ENCODE results near the gene ZNF341. TPM values are rescaled to one million over a fixed set of nuclear protein-coding genes. Genes with fewer than 3 reads are reported as not detected.

ZNF341 gene
- total and polyA plus RNA-seq, 9 of the 15 experiments (the other 6 are each of a cell fraction or from before 2014, with no cell fraction given): 0.08 to 2.6 (median 1.0) TPM

DNA sequence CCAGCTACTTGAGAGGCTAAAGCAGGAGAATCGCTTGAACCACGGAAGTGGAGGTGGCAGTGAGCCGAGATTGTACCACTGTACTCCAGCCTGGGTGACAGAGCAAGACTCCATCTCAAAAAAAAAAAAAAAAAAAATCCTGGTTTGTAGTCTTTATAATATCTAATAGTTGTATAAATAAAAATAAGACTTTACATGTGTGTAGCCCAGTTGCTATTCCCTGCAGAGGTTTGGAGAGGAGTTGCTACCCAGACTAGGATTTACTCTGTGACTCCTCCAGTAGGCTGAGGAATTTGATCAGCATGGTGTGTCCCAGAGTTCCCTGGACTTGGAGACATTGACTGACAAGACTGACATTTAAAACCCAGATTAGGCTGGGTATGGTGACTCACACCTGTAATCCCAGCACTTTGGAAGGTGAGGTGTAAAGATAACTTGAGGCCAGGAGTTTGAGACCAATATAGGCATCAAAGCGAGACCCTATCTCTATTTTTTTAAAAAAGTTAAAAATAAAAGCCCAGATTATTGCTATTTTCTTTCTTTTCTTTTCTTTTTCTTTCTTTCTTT lies 89.6 kb downstream of the ZNF341 start:
- H3K9me1 ChIP-seq (ENCODE audit: control insufficient read depth, insufficient read depth, low read length): no peaks in the 10 kb centered on the region
- H3K4me1 ChIP-seq (replicated peaks in 1 of 2; ENCODE audit: control insufficient read depth in 2 of 2, insufficient read depth in 2 of 2, low read length in 2 of 2): peaks cover 0 to 3% of the 10 kb centered on the region in 2 experiments; a peak in 3 of 5 replicates
- ChIA-PET CTCF (ENCODE audit: low intra/inter-chr PET ratio) (no interaction called here), POLR2A (no interaction called here)
- H3K27me3 ChIP-seq (ENCODE audit: control insufficient read depth in 2 of 2, insufficient read depth in 2 of 2, low read length in 2 of 2): no peaks in the 10 kb centered on the region
- H2AFZ ChIP-seq (ENCODE audit: low read depth, low read length): no peak overlapping the region
- in situ Hi-C loops (cut with MboI) (no loop called here), intact Hi-C loops (cut with micrococcal nuclease) (no loop called here)
- H3K9me3 ChIP-seq (replicated peaks; ENCODE audit: control insufficient read depth, insufficient read depth, low read depth, low read length): no peaks in the 10 kb centered on the region
- peaks cover 71% of the 10 kb centered on the region; the same call in 2 of the 3 replicates for H3K79me2 ChIP-seq (ENCODE audit: control insufficient read depth, insufficient read depth, low read length)
- H3K4me2 ChIP-seq (ENCODE audit: insufficient read depth, low read length): no peak overlapping the region
- BruUV-seq (replicated peaks): no TSS peak
- no peaks in the 10 kb centered on the region for H3K36me3 ChIP-seq (ENCODE audit: control insufficient read depth, insufficient read depth, low read length)
- FAIRE-seq (no peak), DNase-seq (ENCODE audit: extremely low read depth in 1 of 4, low spot score in 3 of 4) (peak in 1 of 4 experiments; percentile 43), ATAC-seq (peak; percentile 56)
- 62% methylated on average over 3 of the region's 4 CpGs for WGBS (ENCODE audit: insufficient coverage, low coverage, missing lambda C conversion rate)
- H3K9ac ChIP-seq (ENCODE audit: insufficient read depth in 1 of 2, low read depth in 2 of 2, low read length in 2 of 2): no peak overlapping the region
- H3K27ac ChIP-seq (ENCODE audit: extremely low read depth, low read depth, low read length): no peak overlapping the region
- peaks cover 12% of the 10 kb centered on the region for H4K20me1 ChIP-seq (replicated peaks; ENCODE audit: control insufficient read depth, insufficient read depth, low read length)
- H3K4me3 ChIP-seq: no peak overlapping the region
- TF ChIP-seq KDM2B (CRISPR knock-in tag; IDR thresholded peaks at IDR 0.05) (no peak), ZNF253 (CRISPR knock-in tag; conservative IDR thresholded peaks at IDR 0.05) (no peak), SMARCA5 (IDR thresholded peaks at IDR 0.05) (no peak), CBFA2T2 (conservative IDR thresholded peaks at IDR 0.05) (peak; percentile 31; the same call in 1 of the 2 replicates), NR0B1 (IDR thresholded peaks at IDR 0.05; ENCODE audit: partially characterized antibody) (no peak), ZBTB34 (CRISPR knock-in tag; IDR thresholded peaks at IDR 0.05) (no peak), HCFC1 (IDR thresholded peaks at IDR 0.05; ENCODE audit: low read depth, low read length) (no peak), CBFA2T3 (IDR thresholded peaks at IDR 0.05) (peak; percentile 61), ZNF347 (CRISPR knock-in tag; IDR thresholded peaks at IDR 0.05; ENCODE audit: low read depth) (no peak), TEAD4 (IDR thresholded peaks at IDR 0.05; ENCODE audit: low read length) (0 out of 2 replicates have a peak, but pooled peaks have one; percentile 20), TEAD4 (CRISPR knock-in tag; IDR thresholded peaks at IDR 0.05; ENCODE audit: borderline replicate concordance) (no peak), PTRF (tag; IDR thresholded peaks at IDR 0.05) (no peak), ATF3 (IDR thresholded peaks at IDR 0.05) (peak; percentile 52), ATF3 (CRISPR knock-in tag; conservative IDR thresholded peaks at IDR 0.05) (no peak), PBX2 (CRISPR knock-in tag; IDR thresholded peaks at IDR 0.05; ENCODE audit: low read depth) (no peak), PBX2 (tag; conservative IDR thresholded peaks at IDR 0.05; ENCODE audit: low read depth) (no peak), KDM1A (IDR thresholded peaks at IDR 0.05) (0 out of 4 replicates have a peak, but pooled peaks of 1 of the 2 experiments have one; percentile 18), ARID1B (IDR thresholded peaks at IDR 0.05) (peak; percentile 47), DMBX1 (CRISPR knock-in tag; IDR thresholded peaks at IDR 0.05; ENCODE audit: borderline replicate concordance) (no peak)

Measured in K562 (cell line).